Fibroblast of villous mesenchyme (primary cell): ENCODE measurements around the gene MRPL23. TPM values are rescaled to one million over a fixed set of nuclear protein-coding genes. Genes with fewer than 3 reads are reported as not detected.

Experiments
- DNase-seq: peaks from one replicate; pipeline ENCODE4 v3.0.0-alpha.2; 2010; ENCODE audit warnings: low read depth
- H3K4me3 ChIP-seq: 2 replicates; pipeline ENCODE4 v1.5.1; 2011; ENCODE audit warnings: low read depth, mild to moderate bottlenecking, low read length
- CTCF ChIP-seq: IDR thresholded peaks from 2 replicates; pipeline ENCODE4 v1.5.1; 2012; ENCODE audit warnings: low read depth, mild to moderate bottlenecking, low read length; ENCODE audit not compliant: insufficient read depth
- total RNA-seq: library from RNA; depleted of rRNA; stranded (reverse); fragments of >200 nt; gene quantifications from 2 replicates; pipeline ENCODE4 v1.2.3, GENCODE V29; 2012

Gene MRPL23
- total RNA-seq, 1 donor = 107 TPM

GRCh38 chr11:1934335-1935155 lies 12.6 kb upstream of the MRPL23 start:
- no peak for TF ChIP-seq CTCF
- DNase-seq = no peak
- H3K4me3 ChIP-seq = no peak overlapping the region

- H3K4me3 ChIP-seq = no peak overlapping the region
- no peak for DNase-seq
- no peak for TF ChIP-seq CTCF
These were observed 11.7 kb upstream of the MRPL23 start for GRCh38 chr11:1935156-1936071.

- no peak for TF ChIP-seq CTCF
- no peak overlapping the region for H3K4me3 ChIP-seq
- no peak for DNase-seq
These were observed 10.9 kb upstream of the MRPL23 start for GRCh38 chr11:1936072-1936780.

GRCh38 chr11:1936781-1937615 lies 10.1 kb upstream of the MRPL23 start:
- H3K4me3 ChIP-seq = no peak overlapping the region
- no peak for TF ChIP-seq CTCF
- no peak for DNase-seq

- no peak overlapping the region for H3K4me3 ChIP-seq
- no peak for DNase-seq
- no peak for TF ChIP-seq CTCF
These were observed 9.4 kb upstream of the MRPL23 start for GRCh38 chr11:1937616-1938342.
